Smooth muscle cell (in vitro differentiated cells): ENCODE data around the gene CAMK1D. TPM values are rescaled to one million over a fixed set of nuclear protein-coding genes. Genes with fewer than 3 reads are reported as not detected.

Experiments
- DNase-seq: peaks from one replicate; lab custom pipeline; 2025; ENCODE audit not compliant: unreplicated experiment; lab: John Stamatoyannopoulos, UW
- H2AFZ ChIP-seq: fragments of 200-600 bp; sonication (generic); 2 replicates; pipeline ENCODE4 v1.6.0; 2016; ENCODE audit warnings: antibody characterized with exemption, low read depth, mild to moderate bottlenecking
- H3F3A ChIP-seq: fragments of 200-600 bp; sonication (generic); 2 replicates; pipeline ENCODE4 v1.6.0; 2017; ENCODE audit warnings: antibody characterized with exemption, low read depth
- H3K27ac ChIP-seq: fragments of 200-600 bp; sonication (generic); 2 replicates; pipeline ENCODE4 v1.5.1; 2016; ENCODE audit warnings: low read depth, mild to moderate bottlenecking
- H3K27me3 ChIP-seq: fragments of 200-600 bp; sonication (generic); 2 replicates; pipeline ENCODE4 v1.6.1; 2016; ENCODE audit warnings: low read depth, mild to moderate bottlenecking
- H3K36me3 ChIP-seq: fragments of 200-600 bp; sonication (generic); 2 replicates; pipeline ENCODE4 v1.5.1; 2016; ENCODE audit warnings: low read depth
- H3K4me1 ChIP-seq: fragments of 200-600 bp; sonication (generic); 2 replicates; pipeline ENCODE4 v1.5.1; 2016; ENCODE audit warnings: low read depth
- H3K4me2 ChIP-seq: fragments of 200-600 bp; sonication (generic); 2 replicates; pipeline ENCODE4 v1.6.0; 2016; ENCODE audit warnings: mild to moderate bottlenecking
- H3K4me3 ChIP-seq: fragments of 200-600 bp; sonication (generic); 2 replicates; pipeline ENCODE4 v1.5.1; 2016; ENCODE audit warnings: mild to moderate bottlenecking
- H3K79me2 ChIP-seq: fragments of 200-600 bp; sonication (generic); 2 replicates; pipeline ENCODE4 v1.6.0; 2016; ENCODE audit warnings: low read depth, mild to moderate bottlenecking
- H3K9ac ChIP-seq: fragments of 200-600 bp; sonication (generic); 2 replicates; pipeline ENCODE4 v1.6.0; 2016; ENCODE audit warnings: low read depth
- H3K9me3 ChIP-seq: fragments of 200-600 bp; sonication (generic); replicated peaks from 2 replicates; pipeline ENCODE4 v1.5.1; 2016; ENCODE audit warnings: low read depth
- H4K20me1 ChIP-seq: fragments of 200-600 bp; sonication (generic); 2 replicates; pipeline ENCODE4 v1.6.0; 2016; ENCODE audit warnings: low read depth
- WGBS: methylation state at CpG from one replicate; pipeline ENCODE4 v1.1.7; 2016; ENCODE audit warnings: low lambda C conversion rate; 5-methylcytosine and 5-hydroxymethylcytosine counted together
- polyA plus RNA-seq: library from polyadenylated mRNA; unstranded; fragments of >200 nt; fragmentation: Nextera tagmentation; extraction: Ambion mirVana; gene quantifications from 2 replicates; pipeline ENCODE4 v1.2.1, GENCODE V29; 2016
- total RNA-seq: library from RNA; depleted of rRNA; stranded (reverse); fragments of >200 nt; gene quantifications from 2 replicates; pipeline ENCODE4 v1.2.3, GENCODE V29; 2014
- TF ChIP-seq, protein P1 (sequence below): fragments of 200-600 bp; sonication (generic); IDR thresholded peaks from 2 replicates; pipeline ENCODE4 v1.5.1; 2017; ENCODE audit warnings: borderline replicate concordance, mild to moderate bottlenecking, antibody characterized with exemption; ENCODE audit not compliant: insufficient read depth, poor library complexity, severe bottlenecking

Gene CAMK1D
- total and polyA plus RNA-seq, 2 experiments from 2014 or later, result 1.6 to 2.3 TPM

GRCh38 chr10:12513003-12513365 is 163.6 kb downstream of the CAMK1D start:
- Histone ChIP-seq H3K4me2 (no peak overlapping the region), H3F3A (no peaks in the 10 kb centered on the region), H3K36me3 (no peaks in the 10 kb centered on the region), H2AFZ (no peak overlapping the region), H3K9me3 (no peaks in the 10 kb centered on the region), H3K9ac (no peak overlapping the region), H3K27ac (no peak overlapping the region), H3K79me2 (no peaks in the 10 kb centered on the region), H3K27me3 (no peaks in the 10 kb centered on the region), H4K20me1 (no peaks in the 10 kb centered on the region), H3K4me3 (no peak overlapping the region), H3K4me1 (no peaks in the 10 kb centered on the region)
- WGBS, result 94% methylated on average over 5 of the region's 5 CpGs
- DNase-seq, result no peak
- TF ChIP-seq, protein P1, sequence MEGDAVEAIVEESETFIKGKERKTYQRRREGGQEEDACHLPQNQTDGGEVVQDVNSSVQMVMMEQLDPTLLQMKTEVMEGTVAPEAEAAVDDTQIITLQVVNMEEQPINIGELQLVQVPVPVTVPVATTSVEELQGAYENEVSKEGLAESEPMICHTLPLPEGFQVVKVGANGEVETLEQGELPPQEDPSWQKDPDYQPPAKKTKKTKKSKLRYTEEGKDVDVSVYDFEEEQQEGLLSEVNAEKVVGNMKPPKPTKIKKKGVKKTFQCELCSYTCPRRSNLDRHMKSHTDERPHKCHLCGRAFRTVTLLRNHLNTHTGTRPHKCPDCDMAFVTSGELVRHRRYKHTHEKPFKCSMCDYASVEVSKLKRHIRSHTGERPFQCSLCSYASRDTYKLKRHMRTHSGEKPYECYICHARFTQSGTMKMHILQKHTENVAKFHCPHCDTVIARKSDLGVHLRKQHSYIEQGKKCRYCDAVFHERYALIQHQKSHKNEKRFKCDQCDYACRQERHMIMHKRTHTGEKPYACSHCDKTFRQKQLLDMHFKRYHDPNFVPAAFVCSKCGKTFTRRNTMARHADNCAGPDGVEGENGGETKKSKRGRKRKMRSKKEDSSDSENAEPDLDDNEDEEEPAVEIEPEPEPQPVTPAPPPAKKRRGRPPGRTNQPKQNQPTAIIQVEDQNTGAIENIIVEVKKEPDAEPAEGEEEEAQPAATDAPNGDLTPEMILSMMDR, result no peak

GRCh38 chr10:12513775-12514673 is 164.7 kb downstream of the CAMK1D start:
- no peaks in the 10 kb centered on the region for H3K4me1 ChIP-seq
- 75% methylated on average over 10 of the region's 10 CpGs for WGBS
- no peak for DNase-seq
- TF ChIP-seq, protein P1, result no peak
- H3K36me3 ChIP-seq, result no peaks in the 10 kb centered on the region
- H4K20me1 ChIP-seq, result no peaks in the 10 kb centered on the region
- H3K9ac ChIP-seq, result no peak overlapping the region
- H3K4me2 ChIP-seq, result no peak overlapping the region
- H3K9me3 ChIP-seq, result no peaks in the 10 kb centered on the region
- no peak overlapping the region for H3K4me3 ChIP-seq
- H3K27ac ChIP-seq, result no peak overlapping the region
- H3K79me2 ChIP-seq, result no peaks in the 10 kb centered on the region
- H3F3A ChIP-seq, result no peaks in the 10 kb centered on the region
- H3K27me3 ChIP-seq, result no peaks in the 10 kb centered on the region
- no peak overlapping the region for H2AFZ ChIP-seq

GRCh38 chr10:12518024-12518423 is 168.7 kb downstream of the CAMK1D start:
- DNase-seq, result no peak
- TF ChIP-seq, protein P1, result no peak
- Histone ChIP-seq H3K9me3 (no peaks in the 10 kb centered on the region), H3K4me2 (no peak overlapping the region), H3K4me3 (no peak overlapping the region), H3K27me3 (no peaks in the 10 kb centered on the region), H2AFZ (no peak overlapping the region), H3K4me1 (no peaks in the 10 kb centered on the region), H3K9ac (no peak overlapping the region), H3K79me2 (no peaks in the 10 kb centered on the region), H4K20me1 (no peaks in the 10 kb centered on the region), H3F3A (no peaks in the 10 kb centered on the region), H3K27ac (no peak overlapping the region), H3K36me3 (no peaks in the 10 kb centered on the region)
- 57% methylated on average over 1 of the region's 1 CpG for WGBS

GRCh38 chr10:12521423-12521822 is 172.1 kb downstream of the CAMK1D start:
- no peaks in the 10 kb centered on the region for H3K79me2 ChIP-seq
- H3K4me3 ChIP-seq, result no peak overlapping the region
- H3F3A ChIP-seq, result no peaks in the 10 kb centered on the region
- no peaks in the 10 kb centered on the region for H3K36me3 ChIP-seq
- no peaks in the 10 kb centered on the region for H4K20me1 ChIP-seq
- H3K27ac ChIP-seq, result no peak overlapping the region
- H3K9ac ChIP-seq, result no peak overlapping the region
- no peak overlapping the region for H3K4me2 ChIP-seq
- no peaks in the 10 kb centered on the region for H3K27me3 ChIP-seq
- H2AFZ ChIP-seq, result no peak overlapping the region
- H3K4me1 ChIP-seq, result no peaks in the 10 kb centered on the region
- no peak for DNase-seq
- H3K9me3 ChIP-seq, result no peaks in the 10 kb centered on the region
- 100% methylated on average over 1 of the region's 1 CpG for WGBS
- TF ChIP-seq, protein P1, result no peak
